Measurements from ENCODE around the gene CHKA.

DNA sequence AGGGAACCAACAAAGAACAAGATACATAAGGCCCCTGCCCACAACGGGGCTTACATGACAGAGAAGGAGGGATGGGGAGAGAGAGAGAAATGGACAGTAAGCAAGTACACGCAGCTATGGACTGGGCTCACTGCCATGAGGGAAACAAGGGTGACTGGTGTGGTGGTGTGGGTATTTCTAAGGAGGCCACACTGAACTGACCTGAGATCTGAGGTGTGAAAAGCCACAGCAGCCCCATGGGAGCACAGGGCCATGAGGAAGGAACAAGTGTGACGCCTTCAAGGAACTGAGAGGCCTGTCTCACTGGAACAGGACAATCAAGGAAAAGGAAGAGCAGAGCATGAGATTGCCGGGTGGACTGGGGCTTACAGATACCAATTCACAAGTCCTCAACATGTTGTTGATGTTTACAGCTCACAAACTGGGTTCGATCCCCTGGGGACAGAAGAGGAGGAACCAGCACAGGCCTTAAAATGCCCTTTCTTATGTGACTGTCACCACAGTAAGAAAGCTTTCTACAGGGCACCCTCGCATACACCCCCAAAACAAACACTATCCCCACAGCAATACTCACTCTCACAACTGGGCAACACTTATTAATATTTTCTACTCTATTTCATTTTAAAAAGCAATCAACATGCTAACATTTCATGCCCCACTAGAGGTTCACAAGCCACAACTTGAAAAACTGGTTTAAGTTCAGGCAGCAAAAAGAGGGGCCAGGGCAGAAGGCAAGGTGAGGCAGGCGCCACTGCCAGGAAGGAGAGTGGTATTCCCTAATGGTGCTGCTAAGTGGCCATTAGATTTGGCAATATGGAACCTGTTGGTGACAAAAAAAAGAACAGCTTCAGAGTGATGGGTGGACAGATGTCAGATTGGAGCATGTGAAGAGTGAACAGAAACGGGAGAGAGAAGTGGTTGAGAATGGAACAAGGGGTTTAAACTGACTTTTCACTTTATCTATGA, 43.3 kb downstream of the CHKA start:
- TF ChIP-seq, protein P1, sequence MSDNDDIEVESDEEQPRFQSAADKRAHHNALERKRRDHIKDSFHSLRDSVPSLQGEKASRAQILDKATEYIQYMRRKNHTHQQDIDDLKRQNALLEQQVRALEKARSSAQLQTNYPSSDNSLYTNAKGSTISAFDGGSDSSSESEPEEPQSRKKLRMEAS (IDR thresholded peaks at IDR 0.05) = no peak
- TF ChIP-seq, protein P2, sequence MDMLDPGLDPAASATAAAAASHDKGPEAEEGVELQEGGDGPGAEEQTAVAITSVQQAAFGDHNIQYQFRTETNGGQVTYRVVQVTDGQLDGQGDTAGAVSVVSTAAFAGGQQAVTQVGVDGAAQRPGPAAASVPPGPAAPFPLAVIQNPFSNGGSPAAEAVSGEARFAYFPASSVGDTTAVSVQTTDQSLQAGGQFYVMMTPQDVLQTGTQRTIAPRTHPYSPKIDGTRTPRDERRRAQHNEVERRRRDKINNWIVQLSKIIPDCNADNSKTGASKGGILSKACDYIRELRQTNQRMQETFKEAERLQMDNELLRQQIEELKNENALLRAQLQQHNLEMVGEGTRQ (IDR thresholded peaks at IDR 0.05; ENCODE audit: low read length) = no peak
- TF ChIP-seq POLR2A (IDR thresholded peaks at IDR 0.05; ENCODE audit: control extremely low read depth in 1 of 2, low read depth in 2 of 2, low read length in 2 of 2) (no peak), TAF1 (IDR thresholded peaks at IDR 0.05; ENCODE audit: low read depth, low read length) (no peak), KDM1A (IDR thresholded peaks at IDR 0.05; ENCODE audit: borderline replicate concordance, low read length) (no peak), MAFK (IDR thresholded peaks at IDR 0.05; ENCODE audit: low read depth, low read length) (no peak), SP2 (IDR thresholded peaks at IDR 0.05; ENCODE audit: low read length) (no peak), POLR2AphosphoS5 (IDR thresholded peaks at IDR 0.05; ENCODE audit: low read depth, low read length) (no peak), RXRA (IDR thresholded peaks at IDR 0.05; ENCODE audit: insufficient read depth, low read depth, low read length) (no peak), JUN (IDR thresholded peaks at IDR 0.05; ENCODE audit: low read depth, low read length) (no peak), EP300 (IDR thresholded peaks at IDR 0.05; ENCODE audit: borderline replicate concordance in 1 of 2, low read depth in 2 of 2, low read length in 2 of 2) (no peak)
- TF ChIP-seq, protein P3, sequence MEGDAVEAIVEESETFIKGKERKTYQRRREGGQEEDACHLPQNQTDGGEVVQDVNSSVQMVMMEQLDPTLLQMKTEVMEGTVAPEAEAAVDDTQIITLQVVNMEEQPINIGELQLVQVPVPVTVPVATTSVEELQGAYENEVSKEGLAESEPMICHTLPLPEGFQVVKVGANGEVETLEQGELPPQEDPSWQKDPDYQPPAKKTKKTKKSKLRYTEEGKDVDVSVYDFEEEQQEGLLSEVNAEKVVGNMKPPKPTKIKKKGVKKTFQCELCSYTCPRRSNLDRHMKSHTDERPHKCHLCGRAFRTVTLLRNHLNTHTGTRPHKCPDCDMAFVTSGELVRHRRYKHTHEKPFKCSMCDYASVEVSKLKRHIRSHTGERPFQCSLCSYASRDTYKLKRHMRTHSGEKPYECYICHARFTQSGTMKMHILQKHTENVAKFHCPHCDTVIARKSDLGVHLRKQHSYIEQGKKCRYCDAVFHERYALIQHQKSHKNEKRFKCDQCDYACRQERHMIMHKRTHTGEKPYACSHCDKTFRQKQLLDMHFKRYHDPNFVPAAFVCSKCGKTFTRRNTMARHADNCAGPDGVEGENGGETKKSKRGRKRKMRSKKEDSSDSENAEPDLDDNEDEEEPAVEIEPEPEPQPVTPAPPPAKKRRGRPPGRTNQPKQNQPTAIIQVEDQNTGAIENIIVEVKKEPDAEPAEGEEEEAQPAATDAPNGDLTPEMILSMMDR (IDR thresholded peaks at IDR 0.05; ENCODE audit: control extremely low read depth in 1 of 3, insufficient read depth in 1 of 3, low read depth in 1 of 3, low read length in 3 of 3) = no peak

Data from H1 (cell line).